Measurements from ENCODE around the gene AGBL1.

Gene AGBL1

GRCh38 chr15:86399041-86399954 lies 319.6 kb downstream of the AGBL1 start:
- H3K27ac ChIP-seq (ENCODE audit: low read length), result no peak overlapping the region
- no peaks in the 10 kb centered on the region for H3K4me1 ChIP-seq (ENCODE audit: insufficient read depth, low read length)
- H3K79me2 ChIP-seq (ENCODE audit: insufficient read depth, low read length), result no peaks in the 10 kb centered on the region
- no peak overlapping the region for H3K4me2 ChIP-seq (ENCODE audit: insufficient read depth, low read length)
- no peak overlapping the region for H3K9ac ChIP-seq (ENCODE audit: low read depth, low read length)
- no peak for DNase-seq
- no peak overlapping the region for H3K4me3 ChIP-seq (ENCODE audit: low read depth in 1 of 2, low read length in 2 of 2)
- ATAC-seq (ENCODE audit: insufficient read depth, low read depth), result no peak
- no peaks in the 10 kb centered on the region for H4K20me1 ChIP-seq (ENCODE audit: insufficient read depth, low read length)
- no peaks in the 10 kb centered on the region for H3K9me3 ChIP-seq (ENCODE audit: insufficient read depth, low read length, severe bottlenecking)
- no peaks in the 10 kb centered on the region for H3K27me3 ChIP-seq (ENCODE audit: insufficient read depth, low read length, poor library complexity)
- TF ChIP-seq EZH2 (IDR thresholded peaks at IDR 0.05; ENCODE audit: borderline replicate concordance, low read depth, low read length, severe bottlenecking) (no peak), CTCF (IDR thresholded peaks at IDR 0.05; ENCODE audit: borderline replicate concordance, extremely low read depth, low read length, poor library complexity, severe bottlenecking) (no peak)
- H2AFZ ChIP-seq (ENCODE audit: low read depth, low read length), result no peak overlapping the region
- no peaks in the 10 kb centered on the region for H3K36me3 ChIP-seq (ENCODE audit: insufficient read depth, low read length)

- H3K27ac ChIP-seq (ENCODE audit: low read length), result no peak overlapping the region
- ATAC-seq (ENCODE audit: insufficient read depth, low read depth) (no peak), DNase-seq (no peak)
- no peaks in the 10 kb centered on the region for H3K36me3 ChIP-seq (ENCODE audit: insufficient read depth, low read length)
- H3K27me3 ChIP-seq (ENCODE audit: insufficient read depth, low read length, poor library complexity), result no peaks in the 10 kb centered on the region
- TF ChIP-seq EZH2 (IDR thresholded peaks at IDR 0.05; ENCODE audit: borderline replicate concordance, low read depth, low read length, severe bottlenecking) (no peak), CTCF (IDR thresholded peaks at IDR 0.05; ENCODE audit: borderline replicate concordance, extremely low read depth, low read length, poor library complexity, severe bottlenecking) (no peak)
- no peaks in the 10 kb centered on the region for H3K79me2 ChIP-seq (ENCODE audit: insufficient read depth, low read length)
- H2AFZ ChIP-seq (ENCODE audit: low read depth, low read length), result no peak overlapping the region
- no peak overlapping the region for H3K9ac ChIP-seq (ENCODE audit: low read depth, low read length)
- H3K4me3 ChIP-seq (ENCODE audit: low read depth in 1 of 2, low read length in 2 of 2), result no peak overlapping the region
- no peaks in the 10 kb centered on the region for H3K4me1 ChIP-seq (ENCODE audit: insufficient read depth, low read length)
- no peaks in the 10 kb centered on the region for H4K20me1 ChIP-seq (ENCODE audit: insufficient read depth, low read length)
- no peaks in the 10 kb centered on the region for H3K9me3 ChIP-seq (ENCODE audit: insufficient read depth, low read length, severe bottlenecking)
- H3K4me2 ChIP-seq (ENCODE audit: insufficient read depth, low read length), result no peak overlapping the region
These were observed 323.6 kb downstream of the AGBL1 start for GRCh38 chr15:86403221-86403620.

GRCh38 chr15:86403914-86404583 lies 324.4 kb downstream of the AGBL1 start:
- no peaks in the 10 kb centered on the region for H3K79me2 ChIP-seq (ENCODE audit: insufficient read depth, low read length)
- no peaks in the 10 kb centered on the region for H3K4me1 ChIP-seq (ENCODE audit: insufficient read depth, low read length)
- DNase-seq (no peak), ATAC-seq (ENCODE audit: insufficient read depth, low read depth) (no peak)
- H3K27ac ChIP-seq (ENCODE audit: low read length), result no peak overlapping the region
- no peak overlapping the region for H3K4me3 ChIP-seq (ENCODE audit: low read depth in 1 of 2, low read length in 2 of 2)
- no peaks in the 10 kb centered on the region for H3K36me3 ChIP-seq (ENCODE audit: insufficient read depth, low read length)
- H3K4me2 ChIP-seq (ENCODE audit: insufficient read depth, low read length), result no peak overlapping the region
- TF ChIP-seq EZH2 (IDR thresholded peaks at IDR 0.05; ENCODE audit: borderline replicate concordance, low read depth, low read length, severe bottlenecking) (no peak), CTCF (IDR thresholded peaks at IDR 0.05; ENCODE audit: borderline replicate concordance, extremely low read depth, low read length, poor library complexity, severe bottlenecking) (no peak)
- H4K20me1 ChIP-seq (ENCODE audit: insufficient read depth, low read length), result no peaks in the 10 kb centered on the region
- no peak overlapping the region for H3K9ac ChIP-seq (ENCODE audit: low read depth, low read length)
- no peaks in the 10 kb centered on the region for H3K9me3 ChIP-seq (ENCODE audit: insufficient read depth, low read length, severe bottlenecking)
- H3K27me3 ChIP-seq (ENCODE audit: insufficient read depth, low read length, poor library complexity), result no peaks in the 10 kb centered on the region
- no peak overlapping the region for H2AFZ ChIP-seq (ENCODE audit: low read depth, low read length)

All from DND-41 (cell line).